ENCODE results near the gene CNOT8.

- TF ChIP-seq CTCF (IDR thresholded peaks at IDR 0.05; ENCODE audit: poor library complexity, severe bottlenecking) (no peak), EP300 (conservative IDR thresholded peaks at IDR 0.05; ENCODE audit: poor library complexity, severe bottlenecking) (no peak), RAD21 (conservative IDR thresholded peaks at IDR 0.05) (no peak), TAF1 (IDR thresholded peaks at IDR 0.05; ENCODE audit: low read depth) (no peak), POLR2AphosphoS5 (IDR thresholded peaks at IDR 0.05) (no peak), REST (IDR thresholded peaks at IDR 0.05; ENCODE audit: borderline replicate concordance) (no peak), EZH2 (IDR thresholded peaks at IDR 0.05; ENCODE audit: borderline replicate concordance, insufficient read depth, low read length, poor library complexity, severe bottlenecking) (no peak)
These were observed 42.7 kb upstream of the CNOT8 start for GRCh38 chr5:154815684-154816247.
